ENCODE measurements around the gene N4BP2L2.

- TF ChIP-seq CTCF (conservative IDR thresholded peaks at IDR 0.05) (no peak), ZFX (IDR thresholded peaks at IDR 0.05) (no peak)
Measured at GRCh38 chr13:32497589-32497988, 41.0 kb downstream of the N4BP2L2 start.
